ENCODE measurements around the gene TSPAN9.

The TSPAN9 gene

GRCh38 chr12:3135522-3136461, 58.6 kb downstream of the TSPAN9 start:
- Mint-ChIP-seq H3K4me3 (no peak overlapping the region), H3K36me3 (no peaks in the 10 kb centered on the region), H3K4me1 (peaks cover 4 to 8% of the 10 kb centered on the region in 2 donors), H3K9me3 (no peaks in the 10 kb centered on the region), H3K27me3 (peaks cover 72 to 74% of the 10 kb centered on the region in 2 donors), H3K27ac (no peak overlapping the region)
- peak; percentile 88 to 91 for ATAC-seq (replicated peaks)
- peak; percentile 41 for DNase-seq

GRCh38 chr12:3136641-3137267, 59.6 kb downstream of the TSPAN9 start:
- Mint-ChIP-seq H3K4me1 (peaks cover 0 to 7% of the 10 kb centered on the region in 2 donors), H3K9me3 (no peaks in the 10 kb centered on the region), H3K27me3 (peaks cover 74% of the 10 kb centered on the region in 2 donors), H3K36me3 (no peaks in the 10 kb centered on the region), H3K27ac (no peak overlapping the region), H3K4me3 (no peak overlapping the region)
- DNase-seq (no peak), ATAC-seq (replicated peaks) (no peak)

- Mint-ChIP-seq H3K9me3 (no peaks in the 10 kb centered on the region), H3K27me3 (peaks cover 72 to 74% of the 10 kb centered on the region in 2 donors), H3K4me3 (no peak overlapping the region), H3K4me1 (peaks cover 0 to 7% of the 10 kb centered on the region in 2 donors), H3K36me3 (no peaks in the 10 kb centered on the region), H3K27ac (no peak overlapping the region)
- ATAC-seq (replicated peaks): no peak
- DNase-seq: no peak
Observed at GRCh38 chr12:3137268-3137781, 60.1 kb downstream of the TSPAN9 start.

- no peaks in the 10 kb centered on the region for H3K9me3 Mint-ChIP-seq
- H3K27ac Mint-ChIP-seq: no peak overlapping the region
Observed at GRCh38 chr12:3137814-3138445, 60.8 kb downstream of the TSPAN9 start.

GRCh38 chr12:3138941-3139511, 61.8 kb downstream of the TSPAN9 start:
- Mint-ChIP-seq H3K36me3 (no peaks in the 10 kb centered on the region), H3K4me3 (no peak overlapping the region), H3K9me3 (no peaks in the 10 kb centered on the region), H3K27me3 (peaks cover 63 to 64% of the 10 kb centered on the region in 2 donors), H3K27ac (no peak overlapping the region), H3K4me1 (peaks cover 0 to 7% of the 10 kb centered on the region in 2 donors)
- DNase-seq (no peak), ATAC-seq (replicated peaks) (no peak)

More at GRCh38 chr12:3137814-3138445, 60.8 kb downstream of the TSPAN9 start:
- Mint-ChIP-seq H3K4me3 (no peak overlapping the region), H3K36me3 (no peaks in the 10 kb centered on the region), H3K27me3 (peaks cover 72 to 73% of the 10 kb centered on the region in 2 donors), H3K4me1 (peaks cover 0 to 7% of the 10 kb centered on the region in 2 donors)
- ATAC-seq (replicated peaks) (no peak), DNase-seq (no peak)

GRCh38 chr12:3139760-3140159, 62.6 kb downstream of the TSPAN9 start:
- Mint-ChIP-seq H3K27me3 (peaks cover 57% of the 10 kb centered on the region in 2 donors), H3K27ac (no peak overlapping the region), H3K4me1 (peaks cover 0 to 7% of the 10 kb centered on the region in 2 donors), H3K9me3 (no peaks in the 10 kb centered on the region), H3K36me3 (no peaks in the 10 kb centered on the region), H3K4me3 (no peak overlapping the region)
- DNase-seq: no peak
- no peak for ATAC-seq (replicated peaks)

GRCh38 chr12:3140284-3140683, 63.1 kb downstream of the TSPAN9 start:
- peaks cover 58 to 59% of the 10 kb centered on the region in 2 donors for H3K27me3 Mint-ChIP-seq
- H3K4me3 Mint-ChIP-seq: no peak overlapping the region
- peaks cover 0 to 7% of the 10 kb centered on the region in 2 donors for H3K4me1 Mint-ChIP-seq
- DNase-seq: no peak
- no peaks in the 10 kb centered on the region for H3K9me3 Mint-ChIP-seq
- H3K27ac Mint-ChIP-seq: no peak overlapping the region
- no peaks in the 10 kb centered on the region for H3K36me3 Mint-ChIP-seq
- ATAC-seq (replicated peaks): no peak

- H3K4me3 Mint-ChIP-seq: no peak overlapping the region
- H3K4me1 Mint-ChIP-seq: peaks cover 0 to 3% of the 10 kb centered on the region in 2 donors
- ATAC-seq (replicated peaks) (no peak), DNase-seq (no peak)
- no peaks in the 10 kb centered on the region for H3K36me3 Mint-ChIP-seq
- H3K27ac Mint-ChIP-seq: no peak overlapping the region
- H3K9me3 Mint-ChIP-seq: no peaks in the 10 kb centered on the region
- H3K27me3 Mint-ChIP-seq: peaks cover 58 to 60% of the 10 kb centered on the region in 2 donors
Observed at GRCh38 chr12:3141339-3142321, 64.5 kb downstream of the TSPAN9 start.

- no peaks in the 10 kb centered on the region for H3K36me3 Mint-ChIP-seq
- H3K4me3 Mint-ChIP-seq: no peak overlapping the region
- H3K27me3 Mint-ChIP-seq: peaks cover 59 to 63% of the 10 kb centered on the region in 2 donors
- H3K9me3 Mint-ChIP-seq: no peaks in the 10 kb centered on the region
- no peak for ATAC-seq (replicated peaks)
- no peak overlapping the region for H3K27ac Mint-ChIP-seq
- no peak for DNase-seq
- peaks cover 0 to 3% of the 10 kb centered on the region in 2 donors for H3K4me1 Mint-ChIP-seq
Observed at GRCh38 chr12:3142386-3142785, 65.2 kb downstream of the TSPAN9 start.

GRCh38 chr12:3144495-3144894, 67.3 kb downstream of the TSPAN9 start:
- no peak for ATAC-seq (replicated peaks)
- DNase-seq: no peak
- Mint-ChIP-seq H3K36me3 (no peaks in the 10 kb centered on the region), H3K27me3 (peaks cover 64 to 69% of the 10 kb centered on the region in 2 donors), H3K4me3 (no peak overlapping the region), H3K27ac (no peak overlapping the region), H3K4me1 (peaks cover 0 to under 1% of the 10 kb centered on the region in 2 donors), H3K9me3 (no peaks in the 10 kb centered on the region)

GRCh38 chr12:3145033-3145432, 67.9 kb downstream of the TSPAN9 start:
- no peaks in the 10 kb centered on the region for H3K4me1 Mint-ChIP-seq
- DNase-seq: no peak
- no peaks in the 10 kb centered on the region for H3K9me3 Mint-ChIP-seq
- ATAC-seq (replicated peaks): no peak
- H3K27ac Mint-ChIP-seq: no peak overlapping the region
- H3K4me3 Mint-ChIP-seq: no peak overlapping the region
- peaks cover 60 to 68% of the 10 kb centered on the region in 2 donors for H3K27me3 Mint-ChIP-seq
- no peaks in the 10 kb centered on the region for H3K36me3 Mint-ChIP-seq

GRCh38 chr12:3145546-3146310, 68.5 kb downstream of the TSPAN9 start:
- no peak for ATAC-seq (replicated peaks)
- peaks cover 57 to 66% of the 10 kb centered on the region in 2 donors for H3K27me3 Mint-ChIP-seq
- H3K27ac Mint-ChIP-seq: no peak overlapping the region
- H3K4me1 Mint-ChIP-seq: no peaks in the 10 kb centered on the region
- no peak overlapping the region for H3K4me3 Mint-ChIP-seq
- no peaks in the 10 kb centered on the region for H3K36me3 Mint-ChIP-seq
- no peak for DNase-seq
- H3K9me3 Mint-ChIP-seq: no peaks in the 10 kb centered on the region
